ENCODE results near the gene CPEB3. TPM values are rescaled to one million over a fixed set of nuclear protein-coding genes. Genes with fewer than 3 reads are reported as not detected.
"Not testable (repeated sequence)": the region's sequence is repeated elsewhere in the genome, so short reads cannot be mapped to it uniquely, and the experiment has no call there.

The CPEB3 gene
- 1 to 10 TPM in 2 of 3 donors, under 1 TPM in 1; 0.94 to 1.6 (median 1.3) TPM for polyA plus RNA-seq

DNA sequence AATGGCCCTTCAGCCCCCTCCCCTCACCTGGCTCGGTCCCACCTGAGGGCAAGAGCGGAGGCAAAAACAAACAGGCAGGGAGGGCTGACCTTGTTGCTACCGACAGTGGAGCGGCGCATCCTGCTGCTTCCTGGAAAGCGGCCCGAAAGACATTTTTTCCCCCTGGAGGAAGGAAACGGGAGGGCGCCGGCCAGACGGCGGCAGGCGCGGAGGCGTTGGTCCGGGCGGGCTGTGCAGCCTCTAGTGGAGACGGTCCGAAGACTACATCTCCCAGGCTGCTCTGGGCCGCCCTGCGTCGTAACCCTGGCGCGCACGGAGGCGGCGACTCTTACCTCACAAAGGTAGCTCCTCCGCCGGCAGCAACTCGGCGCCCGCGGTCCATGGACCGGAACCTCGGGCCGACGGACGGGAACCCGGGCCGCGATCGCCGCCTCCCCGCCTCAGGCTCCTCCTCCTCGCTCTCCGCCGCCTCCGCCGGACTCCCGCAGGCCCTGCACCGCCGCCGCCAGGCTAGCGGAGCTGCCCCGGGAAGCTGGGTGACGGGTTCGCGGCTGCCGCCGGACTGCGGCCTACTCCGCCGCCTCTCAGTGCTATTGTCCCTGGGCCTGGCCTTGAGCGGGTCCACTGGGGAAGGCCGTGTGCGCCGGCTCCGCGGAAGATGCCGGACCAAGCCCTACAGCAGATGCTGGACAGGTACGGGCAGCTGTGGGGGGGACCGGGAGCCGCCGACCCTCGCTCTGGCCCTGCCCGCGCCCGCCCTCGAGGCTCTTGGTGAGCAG is at the start of gene CPEB3, which contains the start of gene MARCHF5:
Gene CPEB3, minus strand, starts transcription at position 242 of the 779 bp plus-strand sequence. CDS start 50,728 bp downstream, outside the sequence.
Gene MARCHF5, plus strand, starts transcription at position 331 of the 779 bp plus-strand sequence. Its CDS starts 328 bp downstream, at position 659.
- 0 to 1% (median 0%) methylated on average over 64 to 79 of the region's 79 CpGs for WGBS, 3 donors
- peak within 1 kb of the TSS; percentile 5 for H3K27ac ChIP-seq (ENCODE audit: low read depth, low read length)

DNA sequence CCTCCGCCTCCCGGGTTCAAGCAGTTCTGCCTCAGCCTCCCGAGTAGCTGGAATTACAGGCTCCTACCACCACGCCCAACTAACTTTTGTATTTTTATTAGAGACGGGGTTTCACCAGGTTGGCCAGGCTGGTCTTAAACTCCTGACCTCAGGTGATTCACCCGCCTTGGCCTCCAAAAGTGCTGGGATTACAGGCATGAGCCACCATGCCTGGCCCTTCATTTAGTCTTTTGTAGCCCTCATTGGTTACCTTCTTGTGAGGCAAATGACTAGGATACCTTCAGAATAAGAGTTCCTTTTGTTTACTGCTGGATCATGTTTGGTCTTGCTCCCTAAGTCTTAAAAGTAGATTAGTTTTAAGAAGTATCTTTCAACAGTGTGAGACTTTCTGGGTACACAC is 39.0 kb upstream of the CPEB3 start:
- WGBS, 3 donors, result 96 to 98% (median 98%) methylated on average over 6 of the region's 6 CpGs
- H3K27ac ChIP-seq (ENCODE audit: low read depth, low read length), result not testable (repeated sequence)

DNA sequence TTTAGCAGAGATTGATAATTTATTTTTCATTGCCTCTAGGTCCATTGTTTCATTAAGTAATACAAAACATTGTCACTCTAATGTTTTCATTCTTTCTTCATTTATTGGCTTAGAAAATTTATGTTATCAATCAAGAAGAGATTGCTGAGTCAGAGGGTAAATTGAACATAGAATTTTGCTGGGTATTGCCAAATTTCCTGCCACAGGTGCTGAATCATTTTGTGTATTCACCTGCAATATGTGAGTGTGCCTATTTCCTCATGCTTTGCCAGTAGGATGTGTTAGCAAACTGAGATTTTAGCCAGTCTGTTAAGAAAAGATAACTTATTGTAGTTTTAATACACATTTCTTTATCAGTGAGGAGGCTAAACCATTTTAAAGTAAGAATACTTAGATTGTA is 38.1 kb upstream of the CPEB3 start:
- H3K27ac ChIP-seq (ENCODE audit: low read depth, low read length), result no peak overlapping the region

DNA sequence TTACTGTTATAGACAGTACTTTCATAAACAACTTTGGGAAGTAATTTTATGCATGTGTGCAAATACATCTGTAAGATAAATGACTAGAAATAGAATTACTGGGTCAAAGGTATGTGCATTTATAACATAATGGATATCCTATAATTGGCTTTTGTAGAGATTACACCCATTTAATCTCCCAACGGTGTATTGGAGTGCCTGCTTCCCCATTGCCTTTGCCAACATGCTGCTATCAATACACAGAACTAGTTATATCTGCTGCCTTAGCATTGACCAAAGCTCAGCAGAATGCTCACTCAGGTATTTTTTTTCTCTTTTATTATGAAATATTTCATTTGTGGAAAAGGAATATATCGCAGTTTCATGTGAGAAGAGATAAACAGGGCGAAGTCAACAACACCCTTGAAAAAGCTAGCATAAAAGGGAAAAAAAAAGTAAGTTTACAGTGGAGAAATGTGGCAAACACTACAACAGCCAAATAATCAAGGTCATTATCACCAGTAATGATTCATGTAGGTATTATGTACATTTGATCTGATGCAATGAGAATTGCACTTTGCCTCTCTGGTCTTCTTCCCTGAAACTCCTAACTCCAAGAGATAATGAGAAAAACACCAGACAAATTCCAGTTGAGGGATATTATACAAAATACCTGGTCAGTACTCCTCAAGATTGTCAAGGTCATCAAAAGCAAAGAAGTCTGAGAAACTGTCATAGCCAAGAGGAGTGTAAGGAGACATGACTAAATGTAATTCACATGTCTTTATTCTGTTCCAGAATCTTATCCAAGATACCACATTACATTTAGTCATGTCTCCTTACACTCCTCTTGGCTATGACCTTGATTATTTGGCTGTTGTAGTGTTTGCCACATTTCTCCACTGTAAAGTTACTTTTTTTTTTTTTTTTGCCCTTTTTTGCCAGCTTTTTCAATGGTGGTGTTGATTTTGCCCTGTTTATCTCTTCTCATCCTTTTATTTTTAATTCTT is 36.9 kb upstream of the CPEB3 start:
- 39 to 90% (median 89%) methylated on average over 3 of the region's 3 CpGs for WGBS, 3 donors
- no peak overlapping the region for H3K27ac ChIP-seq (ENCODE audit: low read depth, low read length)

DNA sequence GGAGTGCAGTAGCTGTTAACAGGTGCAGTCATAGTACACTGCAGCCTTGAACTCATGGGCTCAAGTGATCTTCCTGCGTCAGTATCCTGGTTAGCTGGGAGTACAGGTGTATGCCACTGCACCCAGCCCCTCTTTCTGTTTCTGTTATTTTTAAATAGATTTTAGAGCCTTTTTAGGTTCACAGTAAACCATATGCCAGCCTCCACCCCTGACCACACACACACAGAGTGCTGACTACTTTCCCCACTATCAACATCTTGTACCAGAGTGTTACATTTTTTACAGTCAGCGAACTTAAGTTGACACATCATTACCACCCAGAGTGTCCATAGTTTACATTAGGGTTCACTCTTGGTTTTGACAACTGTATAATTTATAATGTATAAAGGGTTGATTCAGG is 32.2 kb upstream of the CPEB3 start:
- 88 to 95% (median 92%) methylated on average over 2 of the region's 2 CpGs for WGBS, 3 donors
- no peak overlapping the region for H3K27ac ChIP-seq (ENCODE audit: low read depth, low read length)

DNA sequence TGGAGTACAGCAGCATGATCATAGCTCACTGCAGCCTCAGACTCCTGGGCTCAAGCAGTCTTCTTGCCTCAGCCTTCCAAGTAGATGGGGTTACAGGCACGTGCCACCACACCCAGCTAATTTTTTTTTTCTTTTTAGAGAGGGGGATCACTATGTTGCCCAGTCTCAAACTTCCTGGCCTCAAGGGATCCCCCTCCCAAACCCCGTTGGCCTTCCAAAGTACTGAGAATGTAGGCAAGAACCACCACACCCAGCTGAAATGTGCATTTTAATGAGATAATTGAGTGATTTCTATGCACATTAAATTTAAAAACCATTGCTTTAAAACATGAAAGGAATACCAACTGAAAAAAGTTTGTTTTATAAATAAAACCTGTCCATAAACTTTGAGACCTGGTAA is 25.7 kb upstream of the CPEB3 start:
- no peak overlapping the region for H3K27ac ChIP-seq (ENCODE audit: low read depth, low read length)
- WGBS, 3 donors, result 82 to 84% (median 83%) methylated on average over 2 of the region's 2 CpGs

DNA sequence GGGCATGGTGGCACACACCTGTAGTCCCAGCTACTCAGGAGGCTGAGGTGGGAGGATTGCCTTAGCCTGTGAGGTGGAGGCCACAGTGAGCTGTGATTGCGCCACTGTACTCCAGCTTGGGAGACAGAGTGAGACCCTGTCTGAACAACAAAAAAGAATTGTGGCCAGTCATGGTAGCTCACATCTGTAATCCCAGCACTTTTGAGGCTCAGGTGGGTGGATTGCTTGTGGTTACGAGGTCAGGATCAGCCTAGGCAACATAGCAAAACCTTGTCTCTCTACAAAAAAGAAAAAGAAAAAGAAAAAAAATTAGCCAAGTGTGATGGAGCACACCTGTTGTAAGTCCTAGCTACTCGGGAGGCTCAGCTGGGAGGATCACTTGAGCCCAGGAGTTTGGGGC is 22.9 kb upstream of the CPEB3 start:
- WGBS, 3 donors, result 95 to 98% (median 96%) methylated on average over 3 of the region's 3 CpGs
- H3K27ac ChIP-seq (ENCODE audit: low read depth, low read length), result no peak overlapping the region

DNA sequence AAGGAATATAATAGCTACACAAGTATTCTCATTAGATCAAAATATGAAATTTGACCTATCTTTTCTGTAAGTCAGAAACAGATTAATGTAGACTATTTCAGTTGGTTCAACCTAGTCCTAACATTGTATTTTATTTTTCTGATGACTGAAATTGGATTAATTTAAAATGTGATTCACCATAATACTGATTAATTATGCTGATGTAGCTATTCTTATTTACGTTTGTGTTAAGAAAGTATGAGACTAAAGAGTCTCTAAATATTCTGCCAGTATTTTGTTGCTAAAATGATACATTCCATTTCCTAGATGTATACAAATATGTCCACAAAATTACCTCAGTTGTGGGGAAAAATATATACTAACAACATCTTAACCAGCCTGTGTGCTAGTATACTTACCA is 18.4 kb upstream of the CPEB3 start:
- WGBS, 3 donors, result 77 to 86% (median 83%) methylated on average over 1 of the region's 1 CpG
- no peak overlapping the region for H3K27ac ChIP-seq (ENCODE audit: low read depth, low read length)

DNA sequence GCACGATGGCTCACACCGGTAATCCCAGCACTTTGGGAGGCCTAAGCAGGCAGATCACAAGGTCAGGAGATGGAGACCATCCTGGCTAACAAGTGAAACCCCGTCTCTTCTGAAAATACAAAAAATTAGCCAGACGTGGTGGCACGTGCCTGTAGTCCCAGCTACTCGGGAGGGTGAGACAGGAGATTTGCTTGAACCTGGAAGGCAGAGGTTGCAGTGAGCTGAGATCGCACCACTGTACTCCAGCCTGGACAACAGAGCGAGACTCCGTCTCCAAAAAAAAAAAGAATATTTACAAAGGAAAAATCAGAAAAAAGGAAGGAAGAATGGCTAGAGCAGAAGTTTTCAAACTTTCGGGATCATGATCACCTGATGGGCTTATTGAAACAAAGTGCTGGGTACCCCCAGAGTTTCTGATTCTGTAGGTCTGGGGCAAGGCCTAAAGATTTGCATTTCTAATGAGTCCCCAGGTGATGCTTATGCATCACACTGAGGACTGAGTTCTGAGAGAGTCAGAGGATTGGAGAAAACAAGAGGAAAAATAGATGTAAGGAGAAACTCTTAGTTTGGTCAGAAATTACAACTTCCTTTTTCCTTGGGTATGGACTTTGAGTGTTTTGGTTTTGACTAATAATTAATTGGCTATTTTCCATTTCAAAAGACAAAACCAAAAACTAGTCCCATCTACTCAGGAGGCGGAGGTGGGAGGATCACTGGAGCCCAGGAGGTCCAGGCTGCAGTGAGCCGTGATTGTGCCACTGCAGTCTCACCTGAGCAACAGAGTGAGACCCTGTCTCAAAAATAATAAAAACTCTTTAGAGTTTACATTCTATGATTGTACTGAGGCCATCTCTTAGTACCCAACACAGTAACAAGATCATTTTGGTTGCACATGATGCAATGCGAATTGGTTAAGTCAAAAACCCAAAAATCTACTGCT is 14.5 kb upstream of the CPEB3 start:
- no peak overlapping the region for H3K27ac ChIP-seq (ENCODE audit: low read depth, low read length)
- 89 to 91% (median 89%) methylated on average over 13 of the region's 13 CpGs for WGBS, 3 donors

DNA sequence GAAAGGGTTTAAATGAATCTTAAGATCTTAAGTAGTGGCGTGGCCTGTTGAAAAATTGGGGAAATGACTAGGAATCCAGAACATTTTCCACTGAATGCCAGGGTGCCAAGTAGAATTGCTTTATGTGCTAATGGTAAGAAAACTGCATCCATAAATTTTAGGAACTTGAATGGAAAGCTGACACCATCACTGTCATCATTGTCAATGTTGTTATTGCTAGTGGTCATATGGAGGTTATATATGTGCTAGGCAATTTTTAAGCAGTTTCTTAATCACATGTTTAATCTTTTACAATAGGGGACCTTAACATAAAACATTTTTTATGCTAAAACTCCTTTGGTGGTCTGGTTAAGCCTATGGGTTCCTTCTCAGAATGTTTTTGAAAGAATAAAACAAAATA is 13.2 kb upstream of the CPEB3 start:
- 90 to 97% (median 94%) methylated on average over 1 of the region's 1 CpG for WGBS, 3 donors

DNA sequence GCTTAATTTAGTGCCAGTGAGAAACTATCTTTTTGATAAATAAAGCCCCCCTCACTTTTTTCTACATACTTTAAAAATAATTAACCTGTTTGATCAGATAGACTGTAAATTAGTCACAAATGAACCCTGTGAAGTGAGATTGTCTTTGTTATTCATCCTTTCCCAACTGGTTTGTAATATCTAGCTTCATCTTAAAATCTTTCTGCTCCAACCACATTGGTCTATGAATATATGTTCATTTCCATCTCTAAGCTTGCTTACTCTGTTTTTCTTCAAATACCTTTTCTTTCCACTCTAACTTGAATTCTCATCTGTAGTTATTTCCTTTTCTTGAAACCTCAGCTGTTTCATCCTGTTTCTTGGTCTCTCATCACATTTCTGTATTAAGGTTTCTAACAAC is 12.2 kb upstream of the CPEB3 start:
- H3K27ac ChIP-seq (ENCODE audit: low read depth, low read length), result no peak overlapping the region

More for the DNA sequence above, 13.2 kb upstream of the CPEB3 start:
- H3K27ac ChIP-seq (ENCODE audit: low read depth, low read length), result no peak overlapping the region

DNA sequence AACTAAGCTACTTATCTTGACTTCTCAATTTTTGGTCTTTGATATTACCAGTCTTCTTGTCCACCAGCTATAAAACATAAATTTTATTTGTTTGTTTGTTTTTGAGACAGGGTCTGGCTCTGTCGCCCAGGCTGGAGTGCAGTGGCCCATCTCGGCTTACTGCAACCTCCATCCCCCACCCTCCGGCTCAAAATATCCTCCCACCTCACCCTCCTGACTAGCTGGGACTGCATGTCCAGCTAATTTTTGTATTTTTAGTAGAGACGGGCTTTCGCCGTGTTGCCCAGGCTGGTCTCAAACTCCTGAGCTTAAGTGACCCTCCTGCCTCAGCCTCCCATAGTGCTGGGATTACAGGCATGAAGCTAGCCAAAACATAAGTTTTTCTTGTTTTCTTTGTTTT is 7.6 kb upstream of the CPEB3 start:
- 89 to 97% (median 91%) methylated on average over 6 of the region's 6 CpGs for WGBS, 3 donors
- H3K27ac ChIP-seq (ENCODE audit: low read depth, low read length), result no peak overlapping the region

DNA sequence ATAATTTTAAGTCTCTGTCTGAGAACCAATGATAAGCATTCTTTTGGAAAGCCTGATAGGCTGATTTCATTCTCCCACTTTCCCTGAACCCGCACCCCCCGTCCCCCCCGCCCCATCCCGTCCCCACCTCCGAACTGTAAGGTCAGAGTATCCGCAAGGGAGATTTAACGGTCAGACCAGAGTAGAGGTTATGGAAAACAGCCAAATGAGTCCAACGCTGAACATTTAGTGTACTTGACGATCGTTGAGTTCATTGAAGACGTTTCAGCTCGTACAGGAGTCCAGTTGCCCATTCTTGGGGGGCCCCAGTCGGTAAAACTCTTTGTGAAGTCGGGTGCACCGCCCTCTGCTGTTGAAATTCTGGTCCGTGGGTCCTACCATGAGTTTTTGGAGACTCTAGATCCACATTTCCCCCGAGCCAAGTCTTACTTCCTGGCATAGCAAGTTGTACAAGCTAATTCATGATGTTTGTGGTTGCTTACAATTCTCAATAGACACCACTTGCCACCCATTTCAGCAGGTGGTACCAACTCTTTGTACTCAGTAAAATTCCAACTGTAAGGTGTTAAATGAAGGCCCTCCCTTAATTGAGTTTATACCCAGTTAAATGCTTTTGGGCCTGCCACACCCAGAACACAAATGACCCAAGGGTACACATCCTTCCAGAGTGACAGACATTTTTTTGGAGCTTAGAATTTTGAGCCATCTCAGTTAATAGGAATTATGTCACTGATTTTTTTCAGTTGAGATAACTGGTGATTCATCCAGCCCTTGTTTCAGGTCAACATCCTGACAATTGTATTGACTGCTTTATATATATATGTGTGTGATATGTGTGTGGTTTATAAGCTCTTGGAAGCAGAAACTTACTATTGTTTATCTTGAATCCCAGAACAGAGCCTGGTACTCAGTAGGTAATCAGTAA is 1.3 kb upstream of the CPEB3 start:
- no peak overlapping the region for H3K27ac ChIP-seq (ENCODE audit: low read depth, low read length)
- WGBS, 3 donors, result 0 to 1% (median 1%) methylated on average over 17 of the region's 17 CpGs

DNA sequence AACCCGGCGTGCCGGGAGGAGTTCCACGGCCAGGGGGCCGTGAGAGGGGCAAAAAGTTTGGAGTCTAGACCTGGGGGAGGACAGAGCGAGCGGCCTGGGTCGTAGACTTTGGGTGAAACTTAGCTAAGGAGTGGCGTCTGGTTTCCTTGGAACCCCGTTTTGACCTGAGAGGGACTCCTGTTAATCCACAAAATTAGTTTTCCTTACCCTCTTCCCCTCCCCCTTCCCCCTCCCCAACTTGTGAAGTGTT is 663 bp upstream of the CPEB3 start:
- peak overlapping the region; percentile 5 for H3K27ac ChIP-seq (ENCODE audit: low read depth, low read length)
- WGBS, 3 donors, result 0 to 2% (median 0%) methylated on average over 10 of the region's 10 CpGs

DNA sequence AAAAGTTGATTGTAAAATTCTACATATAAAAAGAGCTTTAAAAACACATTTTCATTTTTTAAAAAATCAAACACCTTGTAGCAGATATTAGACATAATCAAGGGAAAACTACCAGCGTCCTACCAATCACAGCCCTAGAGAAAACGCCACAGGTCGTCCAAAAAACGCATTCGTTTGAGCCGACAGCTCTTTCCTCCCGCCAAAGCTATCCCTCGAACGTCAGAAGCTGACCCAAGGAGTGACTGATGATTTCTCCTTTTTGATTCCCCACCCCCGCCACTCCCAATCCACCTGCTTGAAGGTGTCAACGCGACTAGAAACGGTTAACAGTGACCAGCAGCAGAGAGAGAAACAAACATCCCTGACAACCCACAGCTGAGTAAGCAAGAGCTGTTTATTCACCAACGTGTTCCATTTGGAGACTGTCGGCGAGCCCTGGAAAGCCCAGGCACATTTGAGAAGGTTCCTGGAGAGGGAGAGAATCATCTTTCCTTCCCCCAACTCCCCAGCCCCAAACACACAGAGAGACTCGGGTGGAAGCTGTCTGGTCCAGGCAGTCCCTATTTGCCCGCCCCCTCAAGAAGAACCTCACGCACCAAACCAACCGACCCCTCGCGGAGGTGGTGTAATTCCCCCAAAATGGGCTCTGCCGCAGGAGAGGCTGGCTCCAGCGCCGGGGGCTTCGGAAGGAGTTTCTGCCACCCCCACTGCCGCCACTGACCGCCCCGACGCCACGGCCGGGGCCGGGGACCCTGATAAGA is 622 bp downstream of the CPEB3 start:
- WGBS, 3 donors, result 1% methylated on average over 33 of the region's 33 CpGs
- H3K27ac ChIP-seq (ENCODE audit: low read depth, low read length), result no peak overlapping the region

DNA sequence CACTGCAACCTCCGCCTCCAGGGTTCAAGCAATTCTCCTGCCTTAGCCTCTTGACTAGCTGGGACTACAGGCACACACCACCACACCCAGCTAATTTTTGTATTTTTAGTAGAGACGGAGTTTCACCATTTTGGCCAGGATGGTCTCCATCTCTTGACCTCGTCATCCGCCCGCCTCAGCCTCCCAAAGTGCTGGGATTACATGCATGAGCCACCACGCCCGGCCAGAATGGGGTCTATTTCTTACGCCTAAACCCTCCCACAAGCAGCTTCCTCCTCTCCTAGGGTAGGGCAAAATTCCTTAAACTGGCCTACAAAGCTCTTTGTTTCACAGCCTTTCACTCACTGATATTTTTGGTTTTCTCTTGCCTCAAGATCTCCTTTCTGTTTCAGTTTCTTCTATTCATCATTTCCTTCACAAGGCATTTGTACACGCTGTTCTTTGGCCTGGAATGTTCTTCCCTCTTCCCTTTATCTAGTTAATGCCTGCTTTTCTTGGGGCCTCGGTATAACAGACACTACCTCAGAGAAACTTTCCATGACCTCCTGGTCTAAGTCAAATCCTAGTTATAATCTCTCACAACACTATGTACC is 6.7 kb downstream of the CPEB3 start:
- 71 to 84% (median 73%) methylated on average over 10 of the region's 10 CpGs for WGBS, 3 donors
- H3K27ac ChIP-seq (ENCODE audit: low read depth, low read length), result no peak overlapping the region
